ENCODE data around the gene SLC6A9.

Gene SLC6A9

GRCh38 chr1:43965316-43965715, 65.9 kb downstream of the SLC6A9 start:
- no peak for DNase-seq

GRCh38 chr1:43963890-43964289, 67.4 kb downstream of the SLC6A9 start:
- DNase-seq, result no peak

- no peak for DNase-seq
These were observed 68.3 kb downstream of the SLC6A9 start for GRCh38 chr1:43963006-43963405.

GRCh38 chr1:43962324-43962723, 68.9 kb downstream of the SLC6A9 start:
- DNase-seq, result no peak

- no peak for DNase-seq
These were observed 69.6 kb downstream of the SLC6A9 start for GRCh38 chr1:43961692-43962091.

- DNase-seq, result no peak
These were observed 70.5 kb downstream of the SLC6A9 start for GRCh38 chr1:43960798-43961197.

- DNase-seq, result no peak
These were observed 72.7 kb downstream of the SLC6A9 start for GRCh38 chr1:43958351-43959255.

GRCh38 chr1:43957407-43958040, 73.7 kb downstream of the SLC6A9 start:
- no peak for DNase-seq

- DNase-seq, result no peak
These were observed 75.0 kb downstream of the SLC6A9 start for GRCh38 chr1:43956234-43956633.

GRCh38 chr1:43954036-43954435, 77.2 kb downstream of the SLC6A9 start:
- DNase-seq, result no peak

GRCh38 chr1:43953361-43953760, 77.9 kb downstream of the SLC6A9 start:
- no peak for DNase-seq

- no peak for DNase-seq
These were observed 78.4 kb downstream of the SLC6A9 start for GRCh38 chr1:43952731-43953346.

- DNase-seq, result no peak
These were observed 80.0 kb downstream of the SLC6A9 start for GRCh38 chr1:43951021-43951985.

GRCh38 chr1:43949678-43950077, 81.6 kb downstream of the SLC6A9 start:
- no peak for DNase-seq

GRCh38 chr1:43947874-43948437, 83.3 kb downstream of the SLC6A9 start:
- no peak for DNase-seq

GRCh38 chr1:43947061-43947873, 84.0 kb downstream of the SLC6A9 start:
- DNase-seq, result no peak
